Testis (tissue), 2 donors: ENCODE results near the gene ARL4D.

ENCODE experiments used
- CTCF ChIP-seq, 3 experiments: fragments of 450-650 bp in 2 of 3; fragments of 200-600 bp in 1 of 3; sonication (generic) in 1 of 3; IDR thresholded peaks; one replicate each; pipeline ENCODE4 v1.5.1; 2016 to 2019; ENCODE audit warnings: antibody characterized with exemption in 3 of 3, mild to moderate bottlenecking in 2 of 3, moderate library complexity in 1 of 3
- POLR2A ChIP-seq: fragments of 450-650 bp; IDR thresholded peaks from one replicate; pipeline ENCODE4 v1.6.1; 2017; ENCODE audit warnings: antibody characterized with exemption, mild to moderate bottlenecking, moderate library complexity

- TF ChIP-seq CTCF (IDR thresholded peaks at IDR 0.05): no peak
- no peak for TF ChIP-seq POLR2A
Observed at GRCh38 chr17:43371227-43371821, 27.5 kb upstream of the ARL4D start.
